OCI-LY1 (cell line): ENCODE results near the gene GRAMD1B.

Experiments used
- EZH2 ChIP-seq: fragments of 200-600 bp; sonication (generic), shearing (Covaris generic); IDR thresholded peaks from 2 replicates; pipeline ENCODE4 v1.8.0; 2017; ENCODE audit warnings: borderline replicate concordance, mixed run types, mild to moderate bottlenecking, antibody characterized with exemption, low read length, moderate library complexity, mixed read lengths
- TF ChIP-seq, protein P1 (sequence below): fragments of 200-600 bp; sonication (generic), shearing (Covaris generic); IDR thresholded peaks from 2 replicates; pipeline ENCODE4 v1.5.1; 2017; ENCODE audit warnings: mild to moderate bottlenecking, antibody characterized with exemption, low read length, moderate library complexity, mixed read lengths

DNA sequence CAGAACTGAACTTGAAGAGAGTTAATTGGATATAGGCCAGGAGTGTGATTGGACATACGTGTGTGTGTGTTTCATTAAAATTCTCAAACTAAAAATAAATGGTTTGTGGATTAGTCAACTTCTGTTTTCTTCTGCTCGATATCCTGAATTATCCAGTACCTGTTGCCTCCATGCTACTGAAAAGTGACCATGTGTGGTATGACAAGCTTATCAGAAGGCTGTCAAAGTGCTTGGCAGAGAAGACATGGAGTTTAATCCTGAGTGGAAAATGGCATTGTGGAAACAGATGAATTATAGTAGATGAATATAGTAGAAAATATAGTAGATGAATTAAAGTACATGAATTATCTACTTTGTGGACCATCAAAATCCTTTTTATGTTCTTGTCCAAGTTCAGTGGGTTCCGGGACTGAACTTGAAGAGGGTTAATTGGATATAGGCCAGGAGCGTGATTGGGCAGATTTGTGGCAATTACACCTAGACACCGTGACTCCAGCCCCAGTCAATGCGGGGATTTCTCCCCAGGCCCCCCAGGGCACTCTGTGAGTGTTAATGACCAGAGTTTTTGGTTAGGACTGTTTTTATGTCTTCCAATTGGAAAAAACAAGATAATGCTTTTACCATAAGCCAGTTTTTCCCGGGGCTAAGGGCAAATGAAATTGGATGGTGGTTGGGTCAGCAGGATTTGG, 30.1 kb downstream of the GRAMD1B start:
- TF ChIP-seq, protein P1, sequence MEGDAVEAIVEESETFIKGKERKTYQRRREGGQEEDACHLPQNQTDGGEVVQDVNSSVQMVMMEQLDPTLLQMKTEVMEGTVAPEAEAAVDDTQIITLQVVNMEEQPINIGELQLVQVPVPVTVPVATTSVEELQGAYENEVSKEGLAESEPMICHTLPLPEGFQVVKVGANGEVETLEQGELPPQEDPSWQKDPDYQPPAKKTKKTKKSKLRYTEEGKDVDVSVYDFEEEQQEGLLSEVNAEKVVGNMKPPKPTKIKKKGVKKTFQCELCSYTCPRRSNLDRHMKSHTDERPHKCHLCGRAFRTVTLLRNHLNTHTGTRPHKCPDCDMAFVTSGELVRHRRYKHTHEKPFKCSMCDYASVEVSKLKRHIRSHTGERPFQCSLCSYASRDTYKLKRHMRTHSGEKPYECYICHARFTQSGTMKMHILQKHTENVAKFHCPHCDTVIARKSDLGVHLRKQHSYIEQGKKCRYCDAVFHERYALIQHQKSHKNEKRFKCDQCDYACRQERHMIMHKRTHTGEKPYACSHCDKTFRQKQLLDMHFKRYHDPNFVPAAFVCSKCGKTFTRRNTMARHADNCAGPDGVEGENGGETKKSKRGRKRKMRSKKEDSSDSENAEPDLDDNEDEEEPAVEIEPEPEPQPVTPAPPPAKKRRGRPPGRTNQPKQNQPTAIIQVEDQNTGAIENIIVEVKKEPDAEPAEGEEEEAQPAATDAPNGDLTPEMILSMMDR, result no peak
- TF ChIP-seq EZH2, result no peak
